HEK293 (cell line): ENCODE data around the gene OR2W1.

Experiments used
- GLI2 ChIP-seq: fragments of 450-650 bp; formaldehyde crosslinking; IDR thresholded peaks from 2 replicates; pipeline ENCODE4; 2017; ENCODE audit warnings: missing biosample characterization, missing genetic modification characterization, low read depth, borderline replicate concordance
- GLIS1 ChIP-seq: fragments of 450-650 bp; formaldehyde crosslinking; IDR thresholded peaks from 2 replicates; pipeline ENCODE4 v1.5.1; 2016; ENCODE audit warnings: missing biosample characterization, missing genetic modification characterization
- GLIS2 ChIP-seq: fragments of 450-650 bp; formaldehyde crosslinking; IDR thresholded peaks from 2 replicates; pipeline ENCODE4 v1.5.1; 2016; ENCODE audit warnings: missing biosample characterization, missing genetic modification characterization
- HOXA7 ChIP-seq: sonication (generic); formaldehyde crosslinking; IDR thresholded peaks from 2 replicates; pipeline ENCODE4 v1.8.1; 2022; ENCODE audit warnings: missing genetic modification reagents, borderline replicate concordance
- HOXD13 ChIP-seq: sonication (generic); formaldehyde crosslinking; IDR thresholded peaks from 2 replicates; pipeline ENCODE4 v1.8.0; 2022; ENCODE audit warnings: missing genetic modification reagents, borderline replicate concordance
- KLF16 ChIP-seq: fragments of 450-650 bp; formaldehyde crosslinking; IDR thresholded peaks from 2 replicates; pipeline ENCODE4 v1.5.1; 2017; ENCODE audit warnings: missing biosample characterization, missing genetic modification characterization
- MYNN ChIP-seq: fragments of 450-650 bp; formaldehyde crosslinking; IDR thresholded peaks from 2 replicates; pipeline ENCODE4 v1.5.1; 2016; ENCODE audit warnings: missing biosample characterization, missing genetic modification characterization, borderline replicate concordance
- PRDM1 ChIP-seq: fragments of 450-650 bp; formaldehyde crosslinking; IDR thresholded peaks from 2 replicates; pipeline ENCODE4; 2016; ENCODE audit warnings: missing biosample characterization, missing genetic modification characterization
- PRDM10 ChIP-seq: fragments of 450-650 bp; formaldehyde crosslinking; IDR thresholded peaks from 2 replicates; pipeline ENCODE4 v1.5.1; 2016; ENCODE audit warnings: missing biosample characterization, missing genetic modification characterization
- SCRT1 ChIP-seq: fragments of 450-650 bp; formaldehyde crosslinking; IDR thresholded peaks from 2 replicates; pipeline ENCODE4 v1.5.1; 2016; ENCODE audit warnings: missing biosample characterization, missing genetic modification characterization, borderline replicate concordance
- SP2 ChIP-seq: fragments of 450-650 bp; formaldehyde crosslinking; IDR thresholded peaks from 2 replicates; pipeline ENCODE4 v1.5.1; 2016; ENCODE audit warnings: missing biosample characterization, missing genetic modification characterization
- SP7 ChIP-seq: fragments of 450-650 bp; formaldehyde crosslinking; IDR thresholded peaks from 2 replicates; pipeline ENCODE4 v1.5.1; 2016; ENCODE audit warnings: missing biosample characterization, missing genetic modification characterization
- YY2 ChIP-seq: fragments of 450-650 bp; formaldehyde crosslinking; IDR thresholded peaks from 2 replicates; pipeline ENCODE4 v1.5.1; 2016; ENCODE audit warnings: missing biosample characterization, missing genetic modification characterization
- ZBTB11 ChIP-seq: fragments of 450-650 bp; formaldehyde crosslinking; conservative IDR thresholded peaks from 2 replicates; pipeline ENCODE4 v1.5.1; 2016; ENCODE audit warnings: low read depth, missing biosample characterization, missing genetic modification characterization
- ZEB2 ChIP-seq: fragments of 450-650 bp; formaldehyde crosslinking; IDR thresholded peaks from 2 replicates; pipeline ENCODE4 v1.5.1; 2016; ENCODE audit warnings: missing biosample characterization, missing genetic modification characterization
- ZFP37 ChIP-seq: fragments of 450-650 bp; formaldehyde crosslinking; IDR thresholded peaks from 2 replicates; pipeline ENCODE4 v1.5.1; 2016; ENCODE audit warnings: missing biosample characterization, missing genetic modification characterization
- ZIC2 ChIP-seq: fragments of 450-650 bp; formaldehyde crosslinking; IDR thresholded peaks from 2 replicates; pipeline ENCODE4 v1.5.1; 2016; ENCODE audit warnings: missing biosample characterization, missing genetic modification characterization
- ZNF184 ChIP-seq: fragments of 450-650 bp; IDR thresholded peaks from 2 replicates; pipeline ENCODE4 v1.5.1; 2018; ENCODE audit warnings: missing biosample characterization, mild to moderate bottlenecking, missing genetic modification characterization
- ZNF23 ChIP-seq: fragments of 450-650 bp; formaldehyde crosslinking; IDR thresholded peaks from 2 replicates; pipeline ENCODE4 v1.5.1; 2016; ENCODE audit warnings: missing biosample characterization, missing genetic modification characterization, borderline replicate concordance
- ZNF335 ChIP-seq: fragments of 450-650 bp; formaldehyde crosslinking; conservative IDR thresholded peaks from 2 replicates; pipeline ENCODE4 v1.5.1; 2016; ENCODE audit warnings: missing biosample characterization, missing genetic modification characterization
- ZNF341 ChIP-seq: fragments of 450-650 bp; formaldehyde crosslinking; IDR thresholded peaks from 2 replicates; pipeline ENCODE4; 2016; ENCODE audit warnings: low read depth, missing biosample characterization, missing genetic modification characterization
- ZNF449 ChIP-seq: fragments of 450-650 bp; formaldehyde crosslinking; IDR thresholded peaks from 2 replicates; pipeline ENCODE4 v1.5.1; 2017; ENCODE audit warnings: missing biosample characterization, mild to moderate bottlenecking, missing genetic modification characterization, moderate library complexity
- ZNF548 ChIP-seq: fragments of 450-650 bp; formaldehyde crosslinking; IDR thresholded peaks from 2 replicates; pipeline ENCODE4 v1.5.1; 2016; ENCODE audit warnings: missing biosample characterization, missing genetic modification characterization
- ZNF629 ChIP-seq: fragments of 450-650 bp; formaldehyde crosslinking; IDR thresholded peaks from 2 replicates; pipeline ENCODE4 v1.5.1; 2017; ENCODE audit warnings: missing biosample characterization, missing genetic modification characterization
- ZNF830 ChIP-seq: fragments of 450-650 bp; IDR thresholded peaks from 2 replicates; pipeline ENCODE4 v1.5.0; 2018; ENCODE audit warnings: missing biosample characterization, missing genetic modification characterization, low read depth, mild to moderate bottlenecking, moderate library complexity
- ZSCAN16 ChIP-seq: fragments of 450-650 bp; formaldehyde crosslinking; IDR thresholded peaks from 2 replicates; pipeline ENCODE4 v1.5.1; 2016; ENCODE audit warnings: missing biosample characterization, missing genetic modification characterization
- TF ChIP-seq, protein P1 (sequence below): fragments of 450-650 bp; formaldehyde crosslinking; IDR thresholded peaks from 2 replicates; pipeline ENCODE4 v1.5.1; 2016; ENCODE audit warnings: missing biosample characterization, missing genetic modification characterization

Gene OR2W1

DNA sequence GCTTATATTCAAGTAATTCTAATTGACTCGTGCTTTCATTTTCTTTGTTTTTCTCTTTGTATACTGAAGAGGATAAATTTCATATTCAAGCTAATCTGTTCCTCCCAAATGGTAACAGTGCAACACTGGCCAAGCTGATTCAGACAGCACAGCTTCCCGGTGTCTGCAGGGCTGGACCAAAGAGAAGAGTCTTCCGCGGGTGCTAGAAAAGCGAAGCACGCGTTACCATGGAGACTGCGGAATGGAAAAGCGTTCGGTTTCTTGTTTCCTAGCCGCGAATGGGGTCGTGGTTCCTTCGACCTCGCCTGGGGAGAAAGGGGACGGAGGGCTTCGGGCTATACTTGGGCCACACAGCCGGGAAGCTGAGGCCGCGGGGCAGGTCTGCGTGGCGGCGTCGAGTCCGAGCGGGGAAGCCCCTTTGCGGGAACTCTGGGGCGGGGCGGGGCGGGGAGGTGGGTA is 33.7 kb downstream of the OR2W1 start (continued):
- TF ChIP-seq PRDM10 (tag by site-specific recombination) (peak; percentile 74), GLIS1 (tag by site-specific recombination) (no peak), ZNF830 (tag by site-specific recombination) (no peak), HOXD13 (CRISPR knock-in tag) (no peak), ZFP37 (tag by site-specific recombination) (no peak), MYNN (tag by site-specific recombination) (peak; percentile 86; the same call in 1 of the 2 replicates), ZIC2 (tag by site-specific recombination) (no peak), ZEB2 (tag by site-specific recombination) (0 out of 2 replicates have a peak, but pooled peaks have one; percentile 22), GLI2 (no peak), ZNF341 (tag by site-specific recombination) (peak; percentile 68), SP2 (tag by site-specific recombination) (no peak), ZNF23 (tag by site-specific recombination) (no peak), PRDM1 (tag by site-specific recombination) (peak; percentile 29; the same call in 1 of the 2 replicates), ZBTB11 (peak; percentile 92), SP7 (tag by site-specific recombination) (0 out of 2 replicates have a peak, but pooled peaks have one; percentile 12), ZNF335 (tag by site-specific recombination) (peak; percentile 67), HOXA7 (CRISPR knock-in tag) (no peak), SCRT1 (tag by site-specific recombination) (no peak), ZNF449 (tag by site-specific recombination) (no peak), ZNF184 (tag by site-specific recombination) (no peak), GLIS2 (tag by site-specific recombination) (no peak), ZSCAN16 (tag by site-specific recombination) (no peak), ZNF629 (tag by site-specific recombination) (no peak), ZNF548 (tag by site-specific recombination) (peak; percentile 67), YY2 (tag by site-specific recombination) (no peak), KLF16 (tag by site-specific recombination) (no peak)
- TF ChIP-seq, protein P1, sequence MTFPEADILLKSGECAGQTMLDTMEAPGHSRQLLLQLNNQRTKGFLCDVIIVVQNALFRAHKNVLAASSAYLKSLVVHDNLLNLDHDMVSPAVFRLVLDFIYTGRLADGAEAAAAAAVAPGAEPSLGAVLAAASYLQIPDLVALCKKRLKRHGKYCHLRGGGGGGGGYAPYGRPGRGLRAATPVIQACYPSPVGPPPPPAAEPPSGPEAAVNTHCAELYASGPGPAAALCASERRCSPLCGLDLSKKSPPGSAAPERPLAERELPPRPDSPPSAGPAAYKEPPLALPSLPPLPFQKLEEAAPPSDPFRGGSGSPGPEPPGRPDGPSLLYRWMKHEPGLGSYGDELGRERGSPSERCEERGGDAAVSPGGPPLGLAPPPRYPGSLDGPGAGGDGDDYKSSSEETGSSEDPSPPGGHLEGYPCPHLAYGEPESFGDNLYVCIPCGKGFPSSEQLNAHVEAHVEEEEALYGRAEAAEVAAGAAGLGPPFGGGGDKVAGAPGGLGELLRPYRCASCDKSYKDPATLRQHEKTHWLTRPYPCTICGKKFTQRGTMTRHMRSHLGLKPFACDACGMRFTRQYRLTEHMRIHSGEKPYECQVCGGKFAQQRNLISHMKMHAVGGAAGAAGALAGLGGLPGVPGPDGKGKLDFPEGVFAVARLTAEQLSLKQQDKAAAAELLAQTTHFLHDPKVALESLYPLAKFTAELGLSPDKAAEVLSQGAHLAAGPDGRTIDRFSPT, result no peak
